Fibroblast of skin of abdomen (primary cell): ENCODE data around the gene RAD54L2. TPM values are rescaled to one million over a fixed set of nuclear protein-coding genes. Genes with fewer than 3 reads are reported as not detected.
"Not testable (repeated sequence)": the region's sequence is repeated elsewhere in the genome, so short reads cannot be mapped to it uniquely, and the experiment has no call there.

Experiments
- DNase-seq: peaks from one replicate; pipeline ENCODE4 v3.0.0-alpha.2; 2013
- polyA plus RNA-seq, 2 experiments: library from polyadenylated mRNA; unstranded; fragments of 120-200 nt; gene quantifications; one replicate each; pipeline ENCODE4 v1.2.1, GENCODE V29; 2013; ENCODE audit not compliant: insufficient read length in 2 of 2

Gene RAD54L2, protein sequence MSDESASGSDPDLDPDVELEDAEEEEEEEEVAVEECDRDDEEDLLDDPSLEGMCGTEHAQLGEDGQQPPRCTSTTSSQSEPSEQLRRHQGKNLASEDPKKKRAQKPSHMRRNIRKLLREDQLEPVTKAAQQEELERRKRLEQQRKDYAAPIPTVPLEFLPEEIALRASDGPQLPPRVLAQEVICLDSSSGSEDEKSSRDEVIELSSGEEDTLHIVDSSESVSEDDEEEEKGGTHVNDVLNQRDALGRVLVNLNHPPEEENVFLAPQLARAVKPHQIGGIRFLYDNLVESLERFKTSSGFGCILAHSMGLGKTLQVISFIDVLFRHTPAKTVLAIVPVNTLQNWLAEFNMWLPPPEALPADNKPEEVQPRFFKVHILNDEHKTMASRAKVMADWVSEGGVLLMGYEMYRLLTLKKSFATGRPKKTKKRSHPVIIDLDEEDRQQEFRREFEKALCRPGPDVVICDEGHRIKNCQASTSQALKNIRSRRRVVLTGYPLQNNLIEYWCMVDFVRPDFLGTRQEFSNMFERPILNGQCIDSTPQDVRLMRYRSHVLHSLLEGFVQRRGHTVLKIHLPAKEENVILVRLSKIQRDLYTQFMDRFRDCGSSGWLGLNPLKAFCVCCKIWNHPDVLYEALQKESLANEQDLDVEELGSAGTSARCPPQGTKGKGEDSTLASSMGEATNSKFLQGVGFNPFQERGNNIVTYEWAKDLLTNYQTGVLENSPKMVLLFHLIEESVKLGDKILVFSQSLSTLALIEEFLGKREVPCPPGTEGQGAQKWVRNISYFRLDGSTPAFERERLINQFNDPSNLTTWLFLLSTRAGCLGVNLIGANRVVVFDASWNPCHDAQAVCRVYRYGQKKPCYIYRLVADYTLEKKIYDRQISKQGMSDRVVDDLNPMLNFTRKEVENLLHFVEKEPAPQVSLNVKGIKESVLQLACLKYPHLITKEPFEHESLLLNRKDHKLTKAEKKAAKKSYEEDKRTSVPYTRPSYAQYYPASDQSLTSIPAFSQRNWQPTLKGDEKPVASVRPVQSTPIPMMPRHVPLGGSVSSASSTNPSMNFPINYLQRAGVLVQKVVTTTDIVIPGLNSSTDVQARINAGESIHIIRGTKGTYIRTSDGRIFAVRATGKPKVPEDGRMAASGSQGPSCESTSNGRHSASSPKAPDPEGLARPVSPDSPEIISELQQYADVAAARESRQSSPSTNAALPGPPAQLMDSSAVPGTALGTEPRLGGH (N-terminal part only)
- 8.7 TPM for polyA plus RNA-seq (2013, experiment 1 of 2; ENCODE audit: insufficient read length)
- 8.0 TPM for polyA plus RNA-seq (2013, experiment 2 of 2; ENCODE audit: insufficient read length)

DNA sequence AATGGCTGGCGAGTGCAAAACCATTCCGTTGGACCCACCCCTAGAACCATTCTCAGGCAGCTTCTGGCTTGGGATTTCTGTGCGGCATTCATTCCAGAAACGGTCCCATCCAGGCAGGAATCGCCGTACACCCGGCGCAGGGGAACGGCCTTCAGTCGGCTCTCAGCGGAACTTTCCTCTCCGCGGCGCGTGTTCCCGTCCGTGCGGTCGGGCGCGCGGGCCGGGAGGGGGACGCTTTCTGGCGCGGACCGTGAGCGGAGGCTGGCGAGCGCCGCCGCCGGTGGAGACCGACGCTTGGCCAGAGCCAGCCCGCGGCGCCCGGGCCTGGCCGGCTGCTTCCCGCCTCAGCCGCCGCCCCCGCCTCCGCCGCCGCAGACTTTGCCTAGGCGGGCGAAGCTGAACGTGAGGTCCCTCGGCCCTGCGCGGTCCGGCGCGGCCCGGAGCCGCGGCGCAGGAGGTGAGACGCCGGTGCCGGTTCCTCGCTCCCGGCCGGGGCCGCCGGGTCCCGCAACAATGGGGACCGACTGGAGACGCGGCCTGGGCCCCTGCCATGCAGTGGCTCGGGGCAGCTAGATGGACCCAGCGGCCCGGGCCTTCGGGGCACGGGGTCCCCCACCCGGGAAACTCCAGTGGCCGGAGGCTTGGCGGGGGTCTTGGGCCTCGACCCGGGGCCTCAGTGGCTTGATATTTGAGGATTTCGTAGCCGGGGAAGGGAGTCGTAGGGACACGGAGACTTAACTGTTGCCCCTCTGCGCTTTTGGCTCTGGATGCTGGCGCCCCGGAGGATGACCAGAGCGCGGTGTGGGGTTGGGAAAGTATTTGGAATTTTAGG, at the start of gene RAD54L2:
TSS of gene RAD54L2 (plus strand) at position 261 of the 832 bp plus-strand sequence. CDS start 51,702 bp downstream, outside the sequence.
- peak; percentile 85 for DNase-seq

DNA sequence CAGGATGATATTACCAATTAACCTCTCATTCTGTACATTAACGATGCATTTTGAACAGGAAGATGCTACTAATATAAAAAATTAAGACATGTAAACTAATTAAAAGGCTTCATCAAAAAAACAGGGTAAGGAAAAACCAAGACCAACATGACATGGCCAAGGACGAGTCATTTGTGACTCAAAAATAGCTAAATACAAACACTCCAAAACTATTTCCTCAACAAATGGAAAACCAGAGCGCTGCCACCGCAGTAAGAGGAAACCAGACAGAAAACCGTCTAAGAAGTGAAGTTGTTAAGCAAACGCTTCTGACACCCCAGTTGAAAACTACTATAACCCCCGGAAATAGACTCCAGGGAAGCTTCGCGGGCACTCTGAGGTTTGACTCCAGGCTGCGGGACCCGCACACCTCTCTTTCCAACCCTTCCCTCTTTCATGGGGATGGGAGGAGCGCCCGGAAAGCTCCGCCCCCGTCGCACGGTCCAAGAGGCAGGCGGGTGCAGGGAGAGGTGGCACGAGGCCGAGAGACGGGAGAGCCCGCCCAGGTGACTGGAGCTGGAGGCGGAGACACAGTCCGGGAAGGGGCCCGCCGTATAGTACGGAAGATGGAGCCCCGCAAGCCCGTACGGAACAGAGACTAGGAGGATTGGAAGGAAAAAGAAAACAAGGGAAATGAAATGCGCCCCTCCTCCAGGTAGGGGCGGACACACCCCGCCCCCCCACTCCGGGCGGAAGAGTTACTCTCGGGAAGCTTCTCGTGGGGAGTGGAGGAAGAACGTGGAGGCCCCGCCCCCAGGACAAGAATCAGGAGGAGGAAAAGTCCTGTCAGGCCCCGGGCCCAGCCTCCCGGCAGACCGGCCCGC, 39.4 kb upstream of the RAD54L2 start:
- DNase-seq: peak; percentile 91

DNA sequence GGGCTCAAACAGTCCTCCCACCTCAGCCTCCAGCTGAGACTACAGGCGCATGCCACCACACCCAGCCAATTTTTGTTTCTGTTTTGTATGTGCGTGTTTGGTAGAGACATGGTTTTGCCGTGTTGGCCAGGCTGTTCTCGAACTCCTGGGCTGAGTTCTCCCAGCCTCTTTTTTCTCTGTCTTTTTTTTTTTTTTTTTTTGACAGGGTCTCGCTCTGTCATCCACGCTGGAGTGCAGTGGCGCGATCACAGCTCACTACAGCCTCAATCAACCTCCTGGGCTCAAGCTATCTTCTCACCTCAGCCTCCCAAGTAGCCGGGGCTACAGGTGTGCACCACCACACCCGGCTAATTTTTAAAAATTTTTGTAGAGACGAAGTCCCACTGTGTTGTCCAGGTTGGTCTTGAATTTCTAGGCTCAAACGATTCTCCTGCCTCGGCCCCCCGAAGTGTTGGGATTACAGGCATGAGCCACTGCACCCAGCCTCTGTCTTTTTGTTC, 37.8 kb upstream of the RAD54L2 start:
- no peak for DNase-seq

DNA sequence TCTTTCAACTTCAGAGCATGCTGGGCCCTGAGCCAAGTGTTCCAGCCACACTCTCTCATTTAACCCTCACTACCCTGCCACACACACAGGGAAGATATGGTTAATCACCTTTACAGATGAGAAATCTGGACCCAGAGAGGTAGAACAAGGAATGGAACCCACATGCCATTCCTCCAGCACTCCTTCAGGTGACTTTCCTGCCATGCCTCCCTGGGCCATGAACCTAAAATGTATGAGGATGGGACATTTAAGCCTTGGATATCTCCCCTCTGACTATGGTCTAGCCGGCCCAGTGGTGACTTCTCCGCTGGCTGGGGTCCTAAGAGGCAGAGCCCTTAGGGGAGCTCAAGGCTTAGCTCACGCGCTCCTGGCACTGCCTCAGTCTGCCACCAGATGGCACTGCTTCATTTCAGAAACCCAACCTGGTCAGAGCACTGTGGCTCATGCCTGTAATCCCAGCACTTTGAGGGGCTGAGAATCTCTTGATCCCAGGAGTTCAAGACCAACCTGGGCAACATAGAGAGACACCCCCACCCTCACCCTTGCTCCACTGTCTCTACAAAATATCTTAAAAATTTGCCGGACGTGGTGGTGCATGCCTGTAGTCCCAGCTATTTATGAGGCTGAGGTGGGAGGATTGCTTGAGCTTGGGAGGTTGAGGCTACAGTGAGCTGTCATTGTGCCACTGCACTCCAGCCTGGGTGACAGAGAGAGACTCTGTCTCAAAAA, 36.5 kb upstream of the RAD54L2 start:
- peak; percentile 71 for DNase-seq

DNA sequence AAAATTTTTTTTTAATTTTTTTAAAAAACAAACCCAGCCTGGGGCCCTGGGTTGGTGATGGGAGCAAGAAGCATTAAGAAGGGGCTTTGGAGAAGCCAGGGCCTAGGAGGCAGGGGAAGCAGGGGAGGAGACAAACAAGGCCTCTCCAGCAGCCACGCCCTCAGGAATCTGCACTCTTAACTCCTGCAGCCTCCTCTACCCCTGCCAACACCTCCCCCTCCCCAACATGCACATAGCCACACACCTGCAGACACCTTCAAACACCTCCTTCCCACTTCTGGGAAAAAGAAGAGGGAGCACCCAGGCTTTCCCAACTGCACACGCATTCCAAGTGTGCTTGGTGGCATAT, 36.0 kb upstream of the RAD54L2 start:
- no peak for DNase-seq

DNA sequence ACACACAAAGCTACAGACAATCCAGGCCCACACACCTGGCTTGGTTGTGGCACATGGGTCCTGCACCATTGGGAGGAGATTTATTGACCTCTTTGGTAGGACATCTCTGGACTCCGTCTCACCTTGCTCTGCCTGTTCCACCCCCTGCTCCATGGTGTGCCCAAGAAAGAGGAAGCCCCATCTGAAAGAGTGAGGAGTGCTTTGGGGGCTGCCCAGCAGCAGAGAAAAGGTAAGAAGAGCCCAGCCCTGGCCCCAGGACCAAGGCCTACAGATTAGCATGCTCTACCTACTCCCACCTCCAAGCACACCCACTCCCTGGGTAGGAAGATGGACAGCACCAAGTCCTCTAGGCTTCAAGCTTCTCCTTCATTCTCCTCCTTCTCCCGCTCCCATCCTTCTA, 35.5 kb upstream of the RAD54L2 start:
- no peak for DNase-seq

DNA sequence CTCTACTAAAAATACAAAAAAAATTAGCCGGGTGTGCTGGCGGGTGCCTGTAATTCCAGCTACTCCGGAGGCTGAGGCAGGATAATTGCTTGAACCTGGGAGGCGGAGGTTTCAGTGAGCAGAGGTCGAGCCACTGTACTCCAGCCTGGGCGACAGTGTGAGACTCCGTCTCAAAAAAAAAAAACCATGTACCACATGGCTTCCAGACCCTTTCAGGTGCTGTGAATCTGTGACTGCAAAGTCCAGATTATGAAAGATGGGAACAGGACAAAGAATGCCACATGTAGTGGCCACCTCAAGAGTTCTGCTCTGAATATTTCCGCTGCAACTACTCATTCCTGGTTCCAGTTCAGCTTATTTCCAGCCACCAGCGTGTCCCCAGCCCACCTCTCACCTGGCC, 30.3 kb upstream of the RAD54L2 start:
- DNase-seq: no peak

DNA sequence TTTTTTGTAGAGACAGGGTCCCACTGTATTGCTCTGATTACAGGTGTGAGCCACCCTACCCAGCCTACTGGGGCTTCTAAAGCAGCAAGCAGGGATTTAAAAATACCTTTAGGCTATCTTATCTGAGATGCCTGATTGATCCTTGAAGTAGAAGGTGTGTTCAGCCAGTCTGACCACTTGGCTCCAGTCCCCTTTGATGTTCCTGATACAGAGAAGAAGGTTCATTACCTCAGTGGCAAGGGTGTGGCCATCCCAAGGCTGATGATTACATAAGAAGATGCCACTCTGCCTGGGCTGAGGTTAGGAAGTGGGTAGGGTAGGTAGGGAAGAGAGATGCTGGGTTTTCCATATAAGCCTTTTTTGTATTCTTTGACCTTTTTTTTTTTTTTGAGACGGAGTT, 27.5 kb upstream of the RAD54L2 start:
- no peak for DNase-seq

DNA sequence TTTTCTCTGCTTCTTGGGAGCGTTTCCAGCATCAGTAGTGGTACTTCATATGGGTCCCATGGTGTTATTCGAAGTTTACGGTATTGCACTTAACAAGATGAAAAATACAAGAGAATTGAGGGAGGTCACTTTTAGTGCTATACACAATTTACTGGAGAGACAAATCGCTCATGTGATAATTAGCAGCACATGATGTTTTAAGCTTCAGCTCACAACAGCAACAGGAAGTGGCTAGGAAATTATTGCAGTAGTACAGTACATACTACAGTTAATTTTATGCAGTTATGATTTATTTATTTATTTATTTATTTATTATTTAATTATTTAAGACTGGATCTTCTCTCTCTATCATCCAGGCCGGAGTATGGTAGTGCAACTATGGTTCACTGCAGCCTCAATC, 24.3 kb upstream of the RAD54L2 start:
- DNase-seq: no peak

DNA sequence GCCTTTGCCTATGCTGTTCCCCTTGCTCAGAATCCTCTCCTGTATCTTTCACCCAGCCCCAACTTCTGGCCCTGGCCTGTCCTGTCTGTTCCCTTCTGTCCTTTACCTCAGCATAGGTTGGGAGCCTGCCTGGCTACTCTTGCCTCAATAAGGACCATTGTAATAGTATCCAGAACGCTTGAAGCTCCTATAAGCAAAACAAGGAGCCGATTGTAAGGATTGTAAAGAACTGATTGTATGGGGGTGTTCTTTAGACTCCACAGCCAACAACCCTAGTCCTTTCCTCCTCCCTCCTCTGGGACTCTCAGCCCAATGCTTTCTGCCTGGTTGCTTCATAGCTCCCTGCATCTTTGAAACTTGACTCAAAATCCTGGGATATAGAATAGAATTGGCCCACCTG, 18.7 kb upstream of the RAD54L2 start:
- DNase-seq: no peak

DNA sequence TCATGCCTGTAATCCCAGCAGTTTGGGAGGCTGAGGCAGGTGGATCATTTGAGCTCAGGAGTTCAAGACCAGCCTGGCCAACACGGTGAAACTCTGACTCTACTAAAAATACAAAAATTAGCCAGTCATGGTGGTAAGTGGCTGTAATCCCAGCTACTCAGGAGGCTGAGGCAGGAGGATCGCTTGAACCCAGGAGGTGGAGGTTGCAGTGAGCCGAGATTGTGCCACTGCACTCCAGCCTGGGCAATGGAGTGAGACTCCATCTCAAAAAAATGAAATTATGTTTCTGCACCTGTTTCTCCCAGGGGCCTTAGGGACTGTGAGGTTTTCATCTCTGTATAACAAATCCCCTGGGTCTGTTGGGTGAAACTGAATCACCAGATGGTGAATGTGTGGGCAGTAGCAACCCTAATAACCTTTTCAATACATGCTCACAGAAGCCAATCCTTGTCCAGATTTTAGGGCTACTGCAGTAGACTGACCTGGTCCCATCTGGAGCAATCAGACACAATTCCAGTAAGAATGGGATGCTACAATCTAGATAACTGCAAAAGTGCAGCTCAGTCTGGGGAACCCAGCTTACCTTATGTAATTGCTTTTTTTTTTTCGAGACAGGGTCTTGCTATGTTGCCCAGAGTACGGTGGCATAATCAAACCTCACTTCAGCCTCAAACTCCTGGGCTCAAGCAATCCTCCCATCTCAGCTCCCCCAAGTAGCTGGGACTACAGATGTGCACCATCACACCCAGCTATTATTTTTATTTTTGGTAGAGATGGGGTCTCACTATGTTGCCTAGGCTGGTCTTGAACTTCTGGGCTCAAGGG, 17.4 kb upstream of the RAD54L2 start:
- DNase-seq: not testable (repeated sequence)

DNA sequence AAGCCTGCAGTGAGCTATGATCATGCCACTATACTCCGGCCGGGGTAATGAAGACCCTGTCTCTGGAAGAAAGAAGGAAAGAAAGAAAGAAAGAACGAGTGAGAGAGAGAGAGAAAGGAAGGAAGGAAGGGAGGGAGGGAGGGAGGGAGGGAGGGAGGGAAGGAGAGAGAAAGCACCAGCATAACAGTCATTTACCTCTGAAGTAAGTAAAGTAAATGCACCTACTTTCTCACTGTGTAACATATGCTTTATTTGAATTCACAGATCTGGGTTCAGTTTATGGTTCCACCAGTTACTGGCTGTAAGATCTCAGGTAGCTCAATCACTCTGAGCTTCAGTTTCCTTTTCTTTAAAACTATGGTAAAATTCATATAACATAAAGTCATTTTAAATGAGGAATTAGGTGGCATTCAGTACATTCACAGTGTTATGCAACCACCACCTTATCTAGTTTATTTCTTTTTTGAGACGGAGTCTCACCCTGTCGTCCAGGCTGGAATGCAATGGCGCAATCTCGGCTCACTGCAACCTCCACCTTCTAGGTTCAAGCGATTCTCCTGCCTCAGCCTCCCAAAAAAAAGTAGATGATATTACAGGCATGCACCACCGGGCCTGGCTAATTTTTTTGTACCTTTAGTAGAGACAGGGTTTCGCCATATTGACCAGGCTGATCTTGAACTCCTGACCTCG, 16.1 kb upstream of the RAD54L2 start:
- DNase-seq: no peak

DNA sequence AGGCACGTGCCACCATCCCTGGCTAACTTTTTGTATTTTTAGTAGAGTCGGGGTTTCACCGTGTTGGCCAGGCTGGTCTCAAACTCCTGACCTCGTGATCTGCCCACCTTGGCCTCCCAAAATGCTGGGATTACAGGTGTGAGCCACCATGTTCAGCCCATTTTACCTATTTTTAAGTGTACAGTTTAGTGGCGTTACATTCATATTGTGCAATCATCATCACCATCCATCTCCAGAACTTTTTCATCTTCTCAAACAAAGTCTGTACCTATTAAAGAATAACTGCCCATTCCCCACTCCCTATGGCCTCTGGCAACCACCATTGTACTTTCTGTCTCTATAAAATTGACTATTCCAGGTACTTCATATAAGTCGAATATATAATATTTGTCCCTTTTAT, 13.6 kb upstream of the RAD54L2 start:
- not testable (repeated sequence) for DNase-seq

DNA sequence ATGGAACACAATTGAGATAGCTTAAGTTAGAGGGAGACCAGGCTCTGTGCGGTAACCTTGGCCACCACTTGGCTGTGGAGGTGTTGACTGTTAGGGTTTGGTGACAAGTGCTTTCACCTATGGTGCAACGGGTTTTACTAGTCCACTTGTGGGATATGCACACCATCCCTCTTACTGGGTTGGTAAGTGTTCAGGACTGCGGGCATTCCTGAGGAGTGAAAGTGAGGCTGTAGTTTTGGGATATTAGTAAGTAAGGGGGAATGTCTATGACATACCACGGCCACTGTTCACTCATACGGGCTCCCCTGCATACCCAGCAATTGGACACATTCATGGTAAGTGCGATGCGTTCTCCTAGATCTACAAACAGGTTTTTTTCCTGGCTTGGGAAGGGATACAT, 8.0 kb upstream of the RAD54L2 start:
- DNase-seq: no peak

DNA sequence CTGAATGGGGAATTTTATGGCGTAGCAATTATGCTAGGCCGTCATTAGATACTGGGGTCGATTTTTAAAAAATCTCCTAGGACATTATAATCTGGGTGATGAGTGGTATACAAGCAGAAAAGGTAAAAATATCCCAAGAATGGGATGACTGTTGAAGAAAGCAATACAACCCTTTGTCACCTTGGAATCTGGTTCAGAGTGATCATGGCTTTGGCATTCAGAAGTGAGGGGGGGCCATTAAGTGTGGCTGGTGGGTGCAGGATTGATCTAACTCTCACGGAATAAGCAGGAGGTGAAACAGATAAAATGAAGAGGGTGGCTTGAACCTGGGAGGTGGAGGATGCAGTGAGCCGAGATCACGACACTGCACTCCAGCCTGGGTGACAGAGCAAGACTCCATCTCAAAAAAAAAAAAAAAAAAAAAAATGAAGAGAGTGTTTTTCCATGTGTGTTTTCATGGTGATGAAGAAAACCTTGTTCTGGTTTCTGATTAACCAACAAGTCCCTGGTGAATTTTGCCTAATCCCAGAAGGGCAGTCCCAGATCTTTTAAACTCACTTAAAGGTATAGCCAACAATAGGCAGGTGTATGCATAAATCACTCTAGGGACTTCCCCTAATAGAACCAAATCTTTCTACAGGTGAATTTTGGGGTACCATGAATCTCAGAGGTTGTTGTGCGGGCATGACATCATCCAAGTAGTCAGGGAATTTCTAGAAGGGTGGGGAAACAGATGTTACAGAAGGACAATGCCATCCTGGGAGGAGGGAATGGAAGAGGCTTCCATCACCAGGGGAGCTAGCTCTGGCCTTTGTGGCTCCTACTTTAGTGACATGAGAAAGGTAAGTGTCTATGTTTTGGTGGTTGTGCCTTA, 3.1 kb upstream of the RAD54L2 start:
- DNase-seq: no peak

DNA sequence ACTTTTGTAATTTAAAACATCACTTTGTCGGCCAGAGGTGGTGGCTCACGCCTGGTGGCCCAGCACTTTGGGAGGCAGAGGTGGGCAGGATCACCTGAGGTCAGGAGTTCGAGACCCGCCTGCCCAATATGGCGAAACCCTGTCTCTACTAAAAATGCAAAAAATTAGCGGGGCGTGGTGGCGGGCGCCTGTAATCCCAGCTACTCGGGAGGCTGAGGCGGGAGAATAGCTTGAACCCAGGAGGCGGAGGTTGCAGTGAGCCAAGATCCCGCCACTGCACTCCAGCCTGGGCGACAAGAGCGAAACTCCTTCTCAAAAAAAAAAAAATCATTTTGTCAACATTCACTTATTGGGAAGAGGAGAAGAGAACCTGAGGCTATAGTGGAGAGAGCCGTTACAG, 888 bp upstream of the RAD54L2 start:
- not testable (repeated sequence) for DNase-seq

DNA sequence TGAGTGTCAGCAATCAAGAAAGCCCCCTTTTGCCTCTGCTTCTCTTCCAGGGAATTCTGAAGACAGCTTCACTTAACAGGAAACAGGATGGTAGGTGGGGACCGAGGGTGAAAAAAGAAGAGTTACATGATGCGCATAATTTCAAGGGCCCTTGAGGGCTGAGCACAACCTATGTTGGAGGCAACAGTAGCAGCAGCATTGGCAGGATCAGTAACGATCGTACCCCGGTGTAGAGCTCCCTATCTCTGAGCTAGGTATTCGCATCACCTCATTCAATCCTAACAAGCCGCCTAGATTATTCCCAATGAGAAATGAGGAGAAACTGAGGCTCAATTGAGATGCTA, 432 bp upstream of the RAD54L2 start:
- DNase-seq: peak; percentile 1
